ENCODE measurements around the gene MRS2. TPM values are rescaled to one million over a fixed set of nuclear protein-coding genes. Genes with fewer than 3 reads are reported as not detected.

Gene MRS2
- total RNA-seq, 2 donors from 2014 or later, result 17.9 to 20.2 TPM

- Histone ChIP-seq H3K4me1 (ENCODE audit: control insufficient read depth in 1 of 2, low read depth in 2 of 2) (no peaks in the 10 kb centered on the region), H3K9me3 (no peaks in the 10 kb centered on the region), H3K4me3 (no peak overlapping the region), H3K36me3 (no peaks in the 10 kb centered on the region), H3K27ac (no peak overlapping the region), H3K27me3 (replicated peaks; ENCODE audit: insufficient read depth) (no peaks in the 10 kb centered on the region)
- TF ChIP-seq CTCF (IDR thresholded peaks at IDR 0.05), result no peak
- ATAC-seq (ENCODE audit: insufficient number of reproducible peaks, low FRiP score, low read depth) (no peak), DNase-seq (ENCODE audit: low spot score) (no peak)
These were observed 26.4 kb downstream of the MRS2 start for GRCh38 chr6:24429146-24429545.

GRCh38 chr6:24430086-24430485, 27.4 kb downstream of the MRS2 start:
- Histone ChIP-seq H3K9me3 (no peaks in the 10 kb centered on the region), H3K27ac (no peak overlapping the region), H3K4me1 (ENCODE audit: control insufficient read depth in 1 of 2, low read depth in 2 of 2) (no peaks in the 10 kb centered on the region), H3K36me3 (no peaks in the 10 kb centered on the region), H3K4me3 (no peak overlapping the region), H3K27me3 (replicated peaks; ENCODE audit: insufficient read depth) (no peaks in the 10 kb centered on the region)
- ATAC-seq (ENCODE audit: insufficient number of reproducible peaks, low FRiP score, low read depth) (no peak), DNase-seq (ENCODE audit: low spot score) (no peak)
- no peak for TF ChIP-seq CTCF (IDR thresholded peaks at IDR 0.05)

- H3K27ac ChIP-seq, result no peak overlapping the region
- no peaks in the 10 kb centered on the region for H3K4me1 ChIP-seq (ENCODE audit: control insufficient read depth in 1 of 2, low read depth in 2 of 2)
- H3K36me3 ChIP-seq, result no peaks in the 10 kb centered on the region
- H3K4me3 ChIP-seq, result no peak overlapping the region
- DNase-seq (ENCODE audit: low spot score), result no peak
- peak; percentile 68 for ATAC-seq (ENCODE audit: insufficient number of reproducible peaks, low FRiP score, low read depth)
- peak; percentile 75 for TF ChIP-seq CTCF (IDR thresholded peaks at IDR 0.05)
- H3K9me3 ChIP-seq, result no peaks in the 10 kb centered on the region
- no peaks in the 10 kb centered on the region for H3K27me3 ChIP-seq (replicated peaks; ENCODE audit: insufficient read depth)
These were observed 28.3 kb downstream of the MRS2 start for GRCh38 chr6:24431045-24431451.

- H3K27me3 ChIP-seq (replicated peaks; ENCODE audit: insufficient read depth), result no peaks in the 10 kb centered on the region
- no peaks in the 10 kb centered on the region for H3K9me3 ChIP-seq
- H3K4me3 ChIP-seq, result no peak overlapping the region
- no peak overlapping the region for H3K27ac ChIP-seq
- peaks cover 5% of the 10 kb centered on the region for H3K36me3 ChIP-seq
- ATAC-seq (ENCODE audit: insufficient number of reproducible peaks, low FRiP score, low read depth), result no peak
- TF ChIP-seq CTCF (IDR thresholded peaks at IDR 0.05), result no peak
- no peaks in the 10 kb centered on the region for H3K4me1 ChIP-seq (ENCODE audit: control insufficient read depth in 1 of 2, low read depth in 2 of 2)
- DNase-seq (ENCODE audit: low spot score), result no peak
These were observed 29.9 kb downstream of the MRS2 start for GRCh38 chr6:24432611-24433010.

GRCh38 chr6:24436979-24437378, 34.2 kb downstream of the MRS2 start:
- TF ChIP-seq CTCF (IDR thresholded peaks at IDR 0.05), result no peak
- no peak for ATAC-seq (ENCODE audit: insufficient number of reproducible peaks, low FRiP score, low read depth)
- Histone ChIP-seq H3K27ac (no peak overlapping the region), H3K9me3 (no peaks in the 10 kb centered on the region), H3K27me3 (replicated peaks; ENCODE audit: insufficient read depth) (no peaks in the 10 kb centered on the region), H3K4me1 (ENCODE audit: control insufficient read depth in 1 of 2, low read depth in 2 of 2) (no peaks in the 10 kb centered on the region), H3K36me3 (peaks cover 5% of the 10 kb centered on the region), H3K4me3 (no peak overlapping the region)
- no peak for DNase-seq (ENCODE audit: low spot score)
